Transverse colon (tissue), 4 donors: Measurements from ENCODE around the gene SUN1. TPM values are rescaled to one million over a fixed set of nuclear protein-coding genes. Genes with fewer than 3 reads are reported as not detected.
A peak's percentile ranks its signal among the peaks of the same experiment; 100 is the strongest.

Source experiments
- DNase-seq: peaks from one replicate; pipeline ENCODE4 v3.0.0-alpha.2; 2019
- H3K27ac ChIP-seq, 4 donors: fragments of 200-600 bp; sonication (generic); 2 replicates each; pipeline ENCODE4 v1.5.1; 2016 to 2018; ENCODE audit warnings: inconsistent platforms in 4 of 4
- H3K27me3 ChIP-seq: fragments of 200-600 bp; sonication (generic); 2 replicates; pipeline ENCODE4 v1.5.1; 2017; ENCODE audit warnings: inconsistent platforms
- H3K36me3 ChIP-seq, 4 donors: fragments of 200-600 bp; sonication (generic); 2 replicates each; pipeline ENCODE4 v1.5.1; 2017 to 2019; ENCODE audit warnings: inconsistent platforms in 4 of 4
- H3K4me1 ChIP-seq, 4 donors: fragments of 200-600 bp; sonication (generic); 2 replicates each; pipeline ENCODE4 v1.5.1; 2017 to 2020; ENCODE audit warnings: inconsistent platforms in 4 of 4
- H3K4me3 ChIP-seq, 4 donors: fragments of 200-600 bp; sonication (generic); 1 replicate in 1 of 4; 2 replicates in 3 of 4; pipeline versions ENCODE4 v1.5.1 to v1.6.1; 2017 to 2019; ENCODE audit warnings: inconsistent platforms in 4 of 4
- H3K9me3 ChIP-seq, 2 donors: fragments of 200-600 bp; sonication (generic); 2 replicates each; pipeline ENCODE4 v1.5.1; 2017 to 2019; ENCODE audit warnings: inconsistent platforms in 2 of 2
- CTCF ChIP-seq, 5 experiments: fragments of 200-600 bp in 3 of 5; fragments of 450-650 bp in 2 of 5; sonication (generic) in 3 of 5; IDR thresholded peaks; 1 replicate in 2 of 5; 2 replicates in 3 of 5; pipeline ENCODE4 v1.5.1; 2016 to 2017; ENCODE audit warnings: antibody characterized with exemption in 5 of 5, inconsistent platforms in 3 of 5, mild to moderate bottlenecking in 2 of 5, moderate library complexity in 1 of 5
- EP300 ChIP-seq: sonication (generic); formaldehyde crosslinking; IDR thresholded peaks from one replicate; pipeline ENCODE4 v1.6.1; 2017; ENCODE audit warnings: antibody characterized with exemption, low read depth
- POLR2A ChIP-seq: fragments of 450-650 bp; IDR thresholded peaks from one replicate; pipeline ENCODE4 v1.6.1; 2016; ENCODE audit warnings: antibody characterized with exemption, mild to moderate bottlenecking, moderate library complexity
- POLR2AphosphoS5 ChIP-seq, 3 donors: sonication (generic); formaldehyde crosslinking; IDR thresholded peaks; one replicate each; pipeline ENCODE4 v1.6.1; 2016; ENCODE audit warnings: antibody characterized with exemption in 3 of 3
- whole genome bisulfite sequencing, 2 donors: methylation state at CpG; one replicate each; pipeline ENCODE4 v1.1.5; 2018; ENCODE audit warnings: low coverage in 1 of 2; 5-methylcytosine and 5-hydroxymethylcytosine counted together
- in situ Hi-C, 4 donors: fragments of 200-750 bp; cut with MboI; loops; one replicate each; pipeline versions ENCODE4 v1.15.0 to v1.15.1; 2017; ENCODE audit warnings: low sequenced_read_pairs in 3 of 4, low pct_ligation_motif_present in 1 of 4, low pct_unique_long_range_greater_than_20kb in 1 of 4
- intact Hi-C: fragments of 100-400 bp; cut with DNase I; formaldehyde crosslinking; loops from one replicate; pipeline ENCODE4 v1.15.1; 2023; ENCODE audit warnings: low total_unique reads
- total RNA-seq, 4 donors: library from RNA; depleted of rRNA; stranded (reverse); fragments of >200 nt; gene quantifications; one replicate each; pipeline ENCODE4 v1.1.0, GENCODE V29; 2016

Gene SUN1
- total RNA-seq, 4 donors from 2014 or later = 92.7 to 569 (median 162) TPM

GRCh38 chr7:874031-874749, 41.9 kb downstream of the SUN1 start:
- TF ChIP-seq POLR2AphosphoS5 (IDR thresholded peaks at IDR 0.05) = peak in 1 of 3 donors; percentile 17
- no peak for TF ChIP-seq POLR2A
- Histone ChIP-seq H3K36me3 (peaks cover 0 to 7% (median 2%) of the 10 kb centered on the region in 4 donors), H3K4me1 (peaks cover 22 to 46% (median 31%) of the 10 kb centered on the region in 4 donors), H3K4me3 (no peak overlapping the region), H3K27ac (peak overlapping the region; percentile 66 to 81 (median 78)), H3K27me3 (no peaks in the 10 kb centered on the region), H3K9me3 (no peaks in the 10 kb centered on the region)
- DNase-seq = no peak
- in situ Hi-C loops (loop anchor here in 1 of 4 donors (10.0 kb wide), 1 partner anchor 89 kb away; no protein-coding TSS in a partner anchor), intact Hi-C loops (loop anchor here (5.0 kb wide), 1 partner anchor 87 kb away; no protein-coding TSS in a partner anchor)
- WGBS, 2 donors = 74 to 83% methylated on average over 9 of the region's 9 CpGs

- H3K27ac ChIP-seq = peak overlapping the region; percentile 77 to 88 (median 84)
- no peaks in the 10 kb centered on the region for H3K9me3 ChIP-seq
- peaks cover 22 to 47% (median 32%) of the 10 kb centered on the region in 4 donors for H3K4me1 ChIP-seq
- intact Hi-C loops (no loop called here), in situ Hi-C loops (loop anchor here in 1 of 4 donors (10.0 kb wide), 1 partner anchor 90 kb away; no protein-coding TSS in a partner anchor)
- no peaks in the 10 kb centered on the region for H3K27me3 ChIP-seq
- no peak for TF ChIP-seq EP300
- H3K36me3 ChIP-seq = peaks cover 0 to 7% (median 2%) of the 10 kb centered on the region in 4 donors
- no peak for DNase-seq
- WGBS, 2 donors = 76 to 79% methylated on average over 3 to 7 of the region's 7 CpGs
- no peak overlapping the region for H3K4me3 ChIP-seq
Measured at GRCh38 chr7:875051-875450, 42.8 kb downstream of the SUN1 start.

- intact Hi-C loops (no loop called here), in situ Hi-C loops (loop anchor here in 1 of 4 donors (10.0 kb wide), 1 partner anchor 91 kb away; no protein-coding TSS in a partner anchor)
- Histone ChIP-seq H3K27me3 (no peaks in the 10 kb centered on the region), H3K4me3 (peak overlapping the region; percentile 15 to 51 (median 30)), H3K4me1 (peaks cover 22 to 47% (median 34%) of the 10 kb centered on the region in 4 donors), H3K9me3 (no peaks in the 10 kb centered on the region), H3K36me3 (peaks cover 0 to 7% (median 2%) of the 10 kb centered on the region in 4 donors), H3K27ac (peak overlapping the region; percentile 77 to 88 (median 84))
- TF ChIP-seq POLR2A = no peak
- no peak for TF ChIP-seq EP300
- TF ChIP-seq POLR2AphosphoS5 (IDR thresholded peaks at IDR 0.05) = no peak
- no peak for TF ChIP-seq CTCF (IDR thresholded peaks at IDR 0.05)
- 75 to 80% methylated on average over 1 to 27 of the region's 27 CpGs for WGBS, 2 donors
- DNase-seq = peak; percentile 30
Measured at GRCh38 chr7:875476-876076, 43.3 kb downstream of the SUN1 start.

- Histone ChIP-seq H3K36me3 (peaks cover 0 to 7% (median 2%) of the 10 kb centered on the region in 4 donors), H3K4me1 (peaks cover 22 to 49% (median 36%) of the 10 kb centered on the region in 4 donors), H3K27me3 (no peaks in the 10 kb centered on the region), H3K9me3 (no peaks in the 10 kb centered on the region), H3K4me3 (peak within 1 kb of the TSS; percentile 62 to 95 (median 88)), H3K27ac (peak within 1 kb of the TSS; percentile 91 to 96 (median 94))
- WGBS, 2 donors = 0% methylated on average over 52 of the region's 129 CpGs; no CpG with 5 or more reads in 1 of the 2 donors
- intact Hi-C loops (no loop called here), in situ Hi-C loops (loop anchor here in 1 of 4 donors (10.0 kb wide), 1 partner anchor 92 kb away; no protein-coding TSS in a partner anchor)
- DNase-seq = peak; percentile 97
- peak in 4 of 5 experiments; percentile 14 to 45 (median 30) for TF ChIP-seq CTCF (IDR thresholded peaks at IDR 0.05)
- TF ChIP-seq POLR2AphosphoS5 (IDR thresholded peaks at IDR 0.05) = peak; percentile 73 to 89 (median 85)
- no peak for TF ChIP-seq EP300
- TF ChIP-seq POLR2A = peak; percentile 76
Measured at GRCh38 chr7:876077-876971, 44.0 kb downstream of the SUN1 start, which contains the start of gene GET4. TSS of gene GET4 (plus strand) at chr7:876554. CDS start at chr7:876646, 92 bp downstream.
